GM23338 (cell line): Measurements from ENCODE around the gene DPH5.

Source experiments
- CREB1 ChIP-seq: fragments of 250-450 bp; sonication (Bioruptor Pico); IDR thresholded peaks from 2 replicates; pipeline ENCODE4 v1.5.0; 2020; ENCODE audit warnings: low read depth, mild to moderate bottlenecking, moderate library complexity
- TF ChIP-seq, protein P1 (sequence below), 2 experiments: fragments of 200-600 bp in 1 of 2; sonication (generic) in 1 of 2; conservative IDR thresholded peaks; 2 replicates each; pipeline versions ENCODE4 v1.5.1 to v1.6.1; 2016 to 2017; ENCODE audit warnings: antibody characterized with exemption in 2 of 2, low read depth in 2 of 2, mild to moderate bottlenecking in 2 of 2, moderate library complexity in 1 of 2
- TF ChIP-seq, protein P2 (sequence below): IDR thresholded peaks from one replicate; pipeline ENCODE4 v1.6.1; 2018; ENCODE audit warnings: antibody characterized with exemption; ENCODE audit not compliant: unreplicated experiment

DNA sequence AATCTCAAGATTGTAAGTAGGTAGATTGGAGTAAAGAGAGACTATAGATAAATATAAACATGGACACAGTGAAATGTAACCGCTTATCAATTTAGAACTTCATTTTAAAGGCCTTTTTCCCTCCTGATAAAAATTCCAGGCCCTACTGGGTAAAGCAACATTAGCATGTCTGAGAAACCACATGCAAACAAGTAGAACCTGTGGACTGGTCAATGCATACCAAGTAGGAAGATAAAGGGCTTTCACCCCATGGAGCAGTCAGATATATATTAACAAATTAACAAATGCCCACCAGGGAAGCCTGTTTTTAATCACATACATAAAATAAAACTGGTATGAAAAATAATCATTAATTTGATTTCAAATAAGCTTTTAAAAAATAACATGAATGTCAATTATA lies 8.1 kb downstream of the DPH5 start:
- TF ChIP-seq, protein P1, sequence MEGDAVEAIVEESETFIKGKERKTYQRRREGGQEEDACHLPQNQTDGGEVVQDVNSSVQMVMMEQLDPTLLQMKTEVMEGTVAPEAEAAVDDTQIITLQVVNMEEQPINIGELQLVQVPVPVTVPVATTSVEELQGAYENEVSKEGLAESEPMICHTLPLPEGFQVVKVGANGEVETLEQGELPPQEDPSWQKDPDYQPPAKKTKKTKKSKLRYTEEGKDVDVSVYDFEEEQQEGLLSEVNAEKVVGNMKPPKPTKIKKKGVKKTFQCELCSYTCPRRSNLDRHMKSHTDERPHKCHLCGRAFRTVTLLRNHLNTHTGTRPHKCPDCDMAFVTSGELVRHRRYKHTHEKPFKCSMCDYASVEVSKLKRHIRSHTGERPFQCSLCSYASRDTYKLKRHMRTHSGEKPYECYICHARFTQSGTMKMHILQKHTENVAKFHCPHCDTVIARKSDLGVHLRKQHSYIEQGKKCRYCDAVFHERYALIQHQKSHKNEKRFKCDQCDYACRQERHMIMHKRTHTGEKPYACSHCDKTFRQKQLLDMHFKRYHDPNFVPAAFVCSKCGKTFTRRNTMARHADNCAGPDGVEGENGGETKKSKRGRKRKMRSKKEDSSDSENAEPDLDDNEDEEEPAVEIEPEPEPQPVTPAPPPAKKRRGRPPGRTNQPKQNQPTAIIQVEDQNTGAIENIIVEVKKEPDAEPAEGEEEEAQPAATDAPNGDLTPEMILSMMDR (conservative IDR thresholded peaks at IDR 0.05; ENCODE audit: low read depth in 2 of 2) = no peak
- TF ChIP-seq, protein P2, sequence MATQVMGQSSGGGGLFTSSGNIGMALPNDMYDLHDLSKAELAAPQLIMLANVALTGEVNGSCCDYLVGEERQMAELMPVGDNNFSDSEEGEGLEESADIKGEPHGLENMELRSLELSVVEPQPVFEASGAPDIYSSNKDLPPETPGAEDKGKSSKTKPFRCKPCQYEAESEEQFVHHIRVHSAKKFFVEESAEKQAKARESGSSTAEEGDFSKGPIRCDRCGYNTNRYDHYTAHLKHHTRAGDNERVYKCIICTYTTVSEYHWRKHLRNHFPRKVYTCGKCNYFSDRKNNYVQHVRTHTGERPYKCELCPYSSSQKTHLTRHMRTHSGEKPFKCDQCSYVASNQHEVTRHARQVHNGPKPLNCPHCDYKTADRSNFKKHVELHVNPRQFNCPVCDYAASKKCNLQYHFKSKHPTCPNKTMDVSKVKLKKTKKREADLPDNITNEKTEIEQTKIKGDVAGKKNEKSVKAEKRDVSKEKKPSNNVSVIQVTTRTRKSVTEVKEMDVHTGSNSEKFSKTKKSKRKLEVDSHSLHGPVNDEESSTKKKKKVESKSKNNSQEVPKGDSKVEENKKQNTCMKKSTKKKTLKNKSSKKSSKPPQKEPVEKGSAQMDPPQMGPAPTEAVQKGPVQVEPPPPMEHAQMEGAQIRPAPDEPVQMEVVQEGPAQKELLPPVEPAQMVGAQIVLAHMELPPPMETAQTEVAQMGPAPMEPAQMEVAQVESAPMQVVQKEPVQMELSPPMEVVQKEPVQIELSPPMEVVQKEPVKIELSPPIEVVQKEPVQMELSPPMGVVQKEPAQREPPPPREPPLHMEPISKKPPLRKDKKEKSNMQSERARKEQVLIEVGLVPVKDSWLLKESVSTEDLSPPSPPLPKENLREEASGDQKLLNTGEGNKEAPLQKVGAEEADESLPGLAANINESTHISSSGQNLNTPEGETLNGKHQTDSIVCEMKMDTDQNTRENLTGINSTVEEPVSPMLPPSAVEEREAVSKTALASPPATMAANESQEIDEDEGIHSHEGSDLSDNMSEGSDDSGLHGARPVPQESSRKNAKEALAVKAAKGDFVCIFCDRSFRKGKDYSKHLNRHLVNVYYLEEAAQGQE = no peak
- no peak for TF ChIP-seq CREB1 (CRISPR knock-in tag)
